Fibroblast of pulmonary artery (primary cell): ENCODE results near the gene MNDA.

Source experiments
- DNase-seq: peaks from one replicate; pipeline ENCODE4 v3.0.0-alpha.2; 2010; ENCODE audit warnings: low read depth
- H3K4me3 ChIP-seq: replicated peaks from 2 replicates; pipeline ENCODE4 v1.5.1; 2011; ENCODE audit warnings: low read depth, mild to moderate bottlenecking, control low read depth, low read length, moderate library complexity
- CTCF ChIP-seq: IDR thresholded peaks from 2 replicates; pipeline ENCODE4 v1.5.1; 2011; ENCODE audit warnings: mild to moderate bottlenecking, control low read depth, low read length, inconsistent platforms; ENCODE audit errors: missing control alignments

Gene MNDA

GRCh38 chr1:158893654-158894053, 62.5 kb downstream of the MNDA start:
- no peak for DNase-seq
- TF ChIP-seq CTCF, result no peak

GRCh38 chr1:158898722-158899121, 67.6 kb downstream of the MNDA start:
- no peak for TF ChIP-seq CTCF
- DNase-seq, result no peak
- H3K4me3 ChIP-seq, result no peak overlapping the region

More at GRCh38 chr1:158893654-158894053, 62.5 kb downstream of the MNDA start:
- no peak overlapping the region for H3K4me3 ChIP-seq
